Measurements from ENCODE around the gene EXOC3.

- TF ChIP-seq, protein P1, sequence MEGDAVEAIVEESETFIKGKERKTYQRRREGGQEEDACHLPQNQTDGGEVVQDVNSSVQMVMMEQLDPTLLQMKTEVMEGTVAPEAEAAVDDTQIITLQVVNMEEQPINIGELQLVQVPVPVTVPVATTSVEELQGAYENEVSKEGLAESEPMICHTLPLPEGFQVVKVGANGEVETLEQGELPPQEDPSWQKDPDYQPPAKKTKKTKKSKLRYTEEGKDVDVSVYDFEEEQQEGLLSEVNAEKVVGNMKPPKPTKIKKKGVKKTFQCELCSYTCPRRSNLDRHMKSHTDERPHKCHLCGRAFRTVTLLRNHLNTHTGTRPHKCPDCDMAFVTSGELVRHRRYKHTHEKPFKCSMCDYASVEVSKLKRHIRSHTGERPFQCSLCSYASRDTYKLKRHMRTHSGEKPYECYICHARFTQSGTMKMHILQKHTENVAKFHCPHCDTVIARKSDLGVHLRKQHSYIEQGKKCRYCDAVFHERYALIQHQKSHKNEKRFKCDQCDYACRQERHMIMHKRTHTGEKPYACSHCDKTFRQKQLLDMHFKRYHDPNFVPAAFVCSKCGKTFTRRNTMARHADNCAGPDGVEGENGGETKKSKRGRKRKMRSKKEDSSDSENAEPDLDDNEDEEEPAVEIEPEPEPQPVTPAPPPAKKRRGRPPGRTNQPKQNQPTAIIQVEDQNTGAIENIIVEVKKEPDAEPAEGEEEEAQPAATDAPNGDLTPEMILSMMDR (conservative IDR thresholded peaks at IDR 0.05): no peak
- TF ChIP-seq ZFX (IDR thresholded peaks at IDR 0.05): no peak
These were observed 2.6 kb downstream of the EXOC3 start for GRCh38 chr5:445591-445990.
